A549 (cell line): ENCODE data around the gene NRG3.

Experiments used
- CEBPB ChIP-seq, 2 experiments: fragments of >200 bp in 1 of 2; sonication (Bioruptor Twin) in 1 of 2; formaldehyde crosslinking in 1 of 2; IDR thresholded peaks; 2 replicates each; pipeline ENCODE4 v1.6.1; 2012 to 2016
- EP300 ChIP-seq, 2 experiments: fragments of >200 bp; sonication (Bioruptor Twin); formaldehyde crosslinking; IDR thresholded peaks; 2 replicates in 1 of 2; 3 replicates in 1 of 2; pipeline ENCODE4 v1.6.1; 2016 to 2017
- KDM1A ChIP-seq: fragments of 200-600 bp; sonication (generic); IDR thresholded peaks from 2 replicates; pipeline ENCODE4 v1.6.1; 2016; ENCODE audit warnings: low read depth, mild to moderate bottlenecking
- MAX ChIP-seq: IDR thresholded peaks from 2 replicates; pipeline ENCODE4 v1.6.1; 2012
- RAD21 ChIP-seq, 2 experiments: fragments of >200 bp in 1 of 2; sonication (Bioruptor Twin) in 1 of 2; formaldehyde crosslinking in 1 of 2; IDR thresholded peaks in 1 of 2; conservative IDR thresholded peaks in 1 of 2; 2 replicates in 1 of 2; 3 replicates in 1 of 2; pipeline ENCODE4 v1.6.1; 2012 to 2018; ENCODE audit warnings: inconsistent platforms in 1 of 2
- TP53 ChIP-seq: fragments of 250-450 bp; sonication (Bioruptor Pico); IDR thresholded peaks from 2 replicates; pipeline ENCODE4 v1.5.0; 2021; ENCODE audit warnings: mild to moderate bottlenecking, moderate library complexity
- TF ChIP-seq, protein P1 (sequence below): fragments of >200 bp; sonication (Bioruptor Twin); formaldehyde crosslinking; IDR thresholded peaks from 3 replicates; pipeline ENCODE4 v1.5.1; 2016
- TF ChIP-seq, protein P2 (sequence below): fragments of 250-450 bp; sonication (Bioruptor Pico); IDR thresholded peaks from 2 replicates; pipeline ENCODE4 v1.5.0; 2021; ENCODE audit warnings: mild to moderate bottlenecking, moderate library complexity, borderline replicate concordance
- TF ChIP-seq, protein P3 (sequence below): IDR thresholded peaks from 2 replicates; pipeline ENCODE4 v1.6.1; 2012

DNA sequence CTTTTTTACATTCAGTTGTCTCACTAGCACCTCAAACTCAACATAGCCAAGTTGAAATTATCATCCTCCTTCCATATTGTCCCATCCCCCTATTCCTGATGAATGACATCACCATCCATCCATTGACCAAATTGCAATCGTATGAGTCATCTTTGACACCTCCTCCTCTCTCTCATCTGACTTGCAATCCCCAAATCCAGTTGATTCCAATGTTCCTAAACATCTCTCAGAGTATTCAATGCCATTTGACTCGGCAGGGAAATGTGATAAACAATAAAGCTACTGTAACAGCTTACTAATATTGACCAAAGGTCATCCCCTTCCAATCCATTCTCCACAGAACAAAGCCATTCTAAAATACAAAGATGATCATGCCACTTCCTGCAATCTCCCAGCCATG is 1047.8 kb downstream of the NRG3 start:
- TF ChIP-seq, protein P1, sequence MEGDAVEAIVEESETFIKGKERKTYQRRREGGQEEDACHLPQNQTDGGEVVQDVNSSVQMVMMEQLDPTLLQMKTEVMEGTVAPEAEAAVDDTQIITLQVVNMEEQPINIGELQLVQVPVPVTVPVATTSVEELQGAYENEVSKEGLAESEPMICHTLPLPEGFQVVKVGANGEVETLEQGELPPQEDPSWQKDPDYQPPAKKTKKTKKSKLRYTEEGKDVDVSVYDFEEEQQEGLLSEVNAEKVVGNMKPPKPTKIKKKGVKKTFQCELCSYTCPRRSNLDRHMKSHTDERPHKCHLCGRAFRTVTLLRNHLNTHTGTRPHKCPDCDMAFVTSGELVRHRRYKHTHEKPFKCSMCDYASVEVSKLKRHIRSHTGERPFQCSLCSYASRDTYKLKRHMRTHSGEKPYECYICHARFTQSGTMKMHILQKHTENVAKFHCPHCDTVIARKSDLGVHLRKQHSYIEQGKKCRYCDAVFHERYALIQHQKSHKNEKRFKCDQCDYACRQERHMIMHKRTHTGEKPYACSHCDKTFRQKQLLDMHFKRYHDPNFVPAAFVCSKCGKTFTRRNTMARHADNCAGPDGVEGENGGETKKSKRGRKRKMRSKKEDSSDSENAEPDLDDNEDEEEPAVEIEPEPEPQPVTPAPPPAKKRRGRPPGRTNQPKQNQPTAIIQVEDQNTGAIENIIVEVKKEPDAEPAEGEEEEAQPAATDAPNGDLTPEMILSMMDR = no peak
- TF ChIP-seq TP53 (CRISPR knock-in tag) (no peak), MAX (no peak), CEBPB (IDR thresholded peaks at IDR 0.05) (no peak), EP300 (IDR thresholded peaks at IDR 0.05) (no peak), KDM1A (no peak), RAD21 (conservative IDR thresholded peaks at IDR 0.05 in 1 of 2, IDR thresholded peaks at IDR 0.05 in 1 of 2) (no peak)
- TF ChIP-seq, protein P2, sequence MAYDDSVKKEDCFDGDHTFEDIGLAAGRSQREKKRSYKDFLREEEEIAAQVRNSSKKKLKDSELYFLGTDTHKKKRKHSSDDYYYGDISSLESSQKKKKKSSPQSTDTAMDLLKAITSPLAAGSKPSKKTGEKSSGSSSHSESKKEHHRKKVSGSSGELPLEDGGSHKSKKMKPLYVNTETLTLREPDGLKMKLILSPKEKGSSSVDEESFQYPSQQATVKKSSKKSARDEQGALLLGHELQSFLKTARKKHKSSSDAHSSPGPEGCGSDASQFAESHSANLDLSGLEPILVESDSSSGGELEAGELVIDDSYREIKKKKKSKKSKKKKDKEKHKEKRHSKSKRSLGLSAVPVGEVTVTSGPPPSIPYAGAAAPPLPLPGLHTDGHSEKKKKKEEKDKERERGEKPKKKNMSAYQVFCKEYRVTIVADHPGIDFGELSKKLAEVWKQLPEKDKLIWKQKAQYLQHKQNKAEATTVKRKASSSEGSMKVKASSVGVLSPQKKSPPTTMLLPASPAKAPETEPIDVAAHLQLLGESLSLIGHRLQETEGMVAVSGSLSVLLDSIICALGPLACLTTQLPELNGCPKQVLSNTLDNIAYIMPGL (CRISPR knock-in tag) = no peak
- TF ChIP-seq, protein P3, sequence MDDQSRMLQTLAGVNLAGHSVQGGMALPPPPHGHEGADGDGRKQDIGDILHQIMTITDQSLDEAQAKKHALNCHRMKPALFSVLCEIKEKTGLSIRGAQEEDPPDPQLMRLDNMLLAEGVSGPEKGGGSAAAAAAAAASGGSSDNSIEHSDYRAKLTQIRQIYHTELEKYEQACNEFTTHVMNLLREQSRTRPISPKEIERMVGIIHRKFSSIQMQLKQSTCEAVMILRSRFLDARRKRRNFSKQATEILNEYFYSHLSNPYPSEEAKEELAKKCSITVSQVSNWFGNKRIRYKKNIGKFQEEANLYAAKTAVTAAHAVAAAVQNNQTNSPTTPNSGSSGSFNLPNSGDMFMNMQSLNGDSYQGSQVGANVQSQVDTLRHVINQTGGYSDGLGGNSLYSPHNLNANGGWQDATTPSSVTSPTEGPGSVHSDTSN = no peak
